ENCODE data around the gene TRIM41.
"Not testable (repeated sequence)": the region's sequence is repeated elsewhere in the genome, so short reads cannot be mapped to it uniquely, and the experiment has no call there.

TRIM41 gene

GRCh38 chr5:181210148-181210547 lies 12.9 kb upstream of the TRIM41 start:
- DNase-seq = not testable (repeated sequence)

GRCh38 chr5:181210698-181211097 lies 12.4 kb upstream of the TRIM41 start:
- DNase-seq = not testable (repeated sequence)

GRCh38 chr5:181211208-181211607 lies 11.9 kb upstream of the TRIM41 start:
- DNase-seq = no peak

GRCh38 chr5:181212080-181212479 lies 11.0 kb upstream of the TRIM41 start:
- DNase-seq = no peak

- no peak for DNase-seq
Measured at GRCh38 chr5:181212934-181213333, 10.1 kb upstream of the TRIM41 start.

GRCh38 chr5:181214249-181214648 lies 8.8 kb upstream of the TRIM41 start:
- DNase-seq = not testable (repeated sequence)

- no peak for DNase-seq
Measured at GRCh38 chr5:181215997-181216989, 6.8 kb upstream of the TRIM41 start.

GRCh38 chr5:181217111-181217802 lies 5.8 kb upstream of the TRIM41 start:
- no peak for DNase-seq

GRCh38 chr5:181217803-181218062 lies 5.3 kb upstream of the TRIM41 start:
- no peak for DNase-seq

GRCh38 chr5:181218795-181219124 lies 4.3 kb upstream of the TRIM41 start:
- DNase-seq = no peak

- DNase-seq = no peak
Measured at GRCh38 chr5:181219262-181220177, 3.6 kb upstream of the TRIM41 start.

GRCh38 chr5:181220178-181220515 lies 2.9 kb upstream of the TRIM41 start:
- DNase-seq = no peak

GRCh38 chr5:181221105-181221791 lies 1.8 kb upstream of the TRIM41 start:
- no peak for DNase-seq

- DNase-seq = no peak
Measured at GRCh38 chr5:181221792-181222629, 1.1 kb upstream of the TRIM41 start.

GRCh38 chr5:181222630-181223057 lies 437 bp upstream of the TRIM41 start:
- DNase-seq = no peak

GRCh38 chr5:181223729-181224389 lies 778 bp downstream of the TRIM41 start:
- DNase-seq = no peak

- DNase-seq = no peak
Measured at GRCh38 chr5:181224390-181225229, 1.5 kb downstream of the TRIM41 start.

GRCh38 chr5:181229996-181230395 lies 6.9 kb downstream of the TRIM41 start:
- DNase-seq = no peak

GRCh38 chr5:181230551-181230950 lies 7.5 kb downstream of the TRIM41 start:
- DNase-seq = no peak

Data from anterior cingulate cortex (tissue), 58 donors.